ENCODE results near the gene NCOA7.

DNA sequence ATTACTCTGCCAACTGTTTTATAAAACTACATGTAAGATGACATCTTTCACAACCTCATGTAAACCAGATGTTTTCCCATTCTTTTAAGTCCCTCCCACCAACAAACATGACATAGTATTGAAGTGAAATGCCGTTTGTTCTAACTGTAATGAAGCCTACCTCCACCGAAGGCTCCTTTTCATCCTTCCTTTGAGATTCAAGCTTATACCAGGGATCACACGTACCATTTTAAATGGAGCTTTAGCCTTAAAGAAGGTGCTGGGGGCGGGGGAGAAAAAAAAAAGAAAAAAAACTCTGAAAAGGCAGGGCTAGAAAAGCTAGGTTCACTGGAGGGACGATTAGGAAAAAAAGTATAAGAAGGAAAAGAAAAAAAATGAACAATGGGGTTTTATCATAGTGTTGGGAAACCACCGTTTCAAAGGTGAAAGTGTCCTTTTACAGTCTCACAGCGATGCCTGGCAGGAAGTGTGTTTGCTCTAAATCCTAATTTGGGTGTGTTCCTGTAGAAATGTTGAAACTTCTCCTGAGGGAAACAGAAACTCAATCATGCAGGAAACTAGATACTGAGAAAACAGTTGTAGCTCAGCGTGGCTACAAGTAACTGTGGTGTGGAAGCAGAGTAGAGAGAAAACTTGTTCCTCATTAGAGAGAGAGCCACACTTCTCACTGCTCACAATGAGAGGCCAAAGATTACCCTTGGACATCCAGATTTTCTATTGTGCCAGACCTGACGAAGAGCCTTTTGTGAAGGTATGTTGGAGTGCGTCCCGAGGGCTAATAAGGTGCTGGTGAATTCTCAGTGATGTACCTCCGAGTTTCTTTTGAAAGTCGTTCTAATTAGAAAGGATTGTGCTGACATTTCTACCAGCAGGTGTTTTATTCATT, 128.2 kb downstream of the NCOA7 start:
- TF ChIP-seq, protein P1, sequence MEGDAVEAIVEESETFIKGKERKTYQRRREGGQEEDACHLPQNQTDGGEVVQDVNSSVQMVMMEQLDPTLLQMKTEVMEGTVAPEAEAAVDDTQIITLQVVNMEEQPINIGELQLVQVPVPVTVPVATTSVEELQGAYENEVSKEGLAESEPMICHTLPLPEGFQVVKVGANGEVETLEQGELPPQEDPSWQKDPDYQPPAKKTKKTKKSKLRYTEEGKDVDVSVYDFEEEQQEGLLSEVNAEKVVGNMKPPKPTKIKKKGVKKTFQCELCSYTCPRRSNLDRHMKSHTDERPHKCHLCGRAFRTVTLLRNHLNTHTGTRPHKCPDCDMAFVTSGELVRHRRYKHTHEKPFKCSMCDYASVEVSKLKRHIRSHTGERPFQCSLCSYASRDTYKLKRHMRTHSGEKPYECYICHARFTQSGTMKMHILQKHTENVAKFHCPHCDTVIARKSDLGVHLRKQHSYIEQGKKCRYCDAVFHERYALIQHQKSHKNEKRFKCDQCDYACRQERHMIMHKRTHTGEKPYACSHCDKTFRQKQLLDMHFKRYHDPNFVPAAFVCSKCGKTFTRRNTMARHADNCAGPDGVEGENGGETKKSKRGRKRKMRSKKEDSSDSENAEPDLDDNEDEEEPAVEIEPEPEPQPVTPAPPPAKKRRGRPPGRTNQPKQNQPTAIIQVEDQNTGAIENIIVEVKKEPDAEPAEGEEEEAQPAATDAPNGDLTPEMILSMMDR (IDR thresholded peaks at IDR 0.05): no peak
- TF ChIP-seq POLR2A (IDR thresholded peaks at IDR 0.05): no peak

Measured in heart left ventricle (tissue), 13 donors.